Activated CD8-positive, alpha-beta memory T cell treated with anti-CD3 and anti-CD28 coated beads, Interleukin-2, amount 50 U/mL, for 24 hours (primary cell): Measurements from ENCODE around the gene GMFB.

Experiments
- DNase-seq: peaks from one replicate; pipeline ENCODE4 v3.0.0-alpha.2; 2020; ENCODE audit errors: extremely low read depth

The GMFB gene

DNA sequence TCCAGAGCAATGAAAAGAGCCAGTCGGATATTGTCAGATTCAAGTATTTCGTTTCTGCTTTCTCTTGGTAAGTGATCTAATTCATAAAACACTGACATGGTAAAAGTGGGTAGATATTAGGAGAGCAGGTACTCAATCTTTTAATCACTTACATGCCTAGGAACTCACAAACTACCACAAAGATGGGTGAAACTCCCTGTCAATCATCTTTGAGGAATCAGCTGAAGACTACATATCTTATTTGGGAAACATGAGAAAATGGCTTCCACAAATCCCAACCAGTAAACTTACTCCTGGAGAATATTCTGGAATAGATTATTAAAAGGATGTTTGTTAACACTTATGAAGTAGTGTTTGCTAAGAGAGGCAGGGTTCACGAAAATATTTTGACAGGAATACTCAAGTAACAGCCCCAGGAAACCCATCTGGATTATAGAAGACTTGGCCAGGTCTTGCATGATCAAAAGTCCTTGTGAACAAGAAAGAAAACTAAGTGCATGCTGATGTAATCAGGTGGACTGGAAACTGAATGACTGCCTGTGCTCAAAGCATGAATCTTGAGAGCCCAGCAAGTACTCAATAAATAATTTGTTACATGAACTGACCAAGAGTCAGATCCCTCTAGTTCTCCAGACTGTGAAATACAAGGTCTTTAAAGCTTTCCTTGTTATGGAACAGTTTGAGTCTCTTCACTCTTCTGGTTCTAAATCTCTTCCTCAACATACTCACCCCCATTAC lies 63.1 kb downstream of the GMFB start:
- DNase-seq: no peak

DNA sequence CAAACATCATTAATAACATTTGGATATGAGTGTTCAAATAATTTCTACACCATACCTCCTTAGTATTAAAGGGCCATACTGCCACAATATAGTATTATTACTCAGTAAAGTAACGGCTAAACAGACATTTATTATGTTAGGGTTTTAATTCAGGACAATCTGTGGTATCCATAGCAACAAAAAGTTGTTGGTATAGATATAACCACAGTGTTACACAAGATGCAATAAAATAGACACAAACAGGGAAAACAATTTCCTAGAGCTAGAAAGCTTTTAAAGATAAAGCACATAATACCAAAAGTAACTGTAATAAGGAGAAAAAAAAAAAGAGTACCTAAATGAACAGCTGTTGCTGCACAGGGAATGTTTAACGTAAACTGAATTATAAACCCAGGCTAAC lies 63.7 kb downstream of the GMFB start:
- no peak for DNase-seq
